Vagina (tissue), 2 donors: ENCODE data around the gene CLEC18A. TPM values are rescaled to one million over a fixed set of nuclear protein-coding genes. Genes with fewer than 3 reads are reported as not detected.

Experiments
- DNase-seq, 2 donors: peaks; one replicate each; pipeline ENCODE4 v3.0.0-alpha.2; 2017; ENCODE audit errors: extremely low spot score in 2 of 2
- H3K27ac ChIP-seq: fragments of 200-600 bp; sonication (generic); one replicate; pipeline ENCODE4 v1.5.1; 2019
- H3K27me3 ChIP-seq: fragments of 200-600 bp; sonication (generic); one replicate; pipeline ENCODE4 v1.5.1; 2019
- H3K36me3 ChIP-seq, 2 donors: fragments of 200-600 bp; sonication (generic); one replicate each; pipeline ENCODE4 v1.5.1; 2017 to 2019
- H3K4me1 ChIP-seq: fragments of 200-600 bp; sonication (generic); one replicate; pipeline ENCODE4 v1.5.1; 2019
- H3K4me3 ChIP-seq, 2 donors: fragments of 200-600 bp; sonication (generic); 1 replicate in 1 of 2; 2 replicates in 1 of 2; pipeline ENCODE4 v1.5.1; 2016 to 2019
- H3K9me3 ChIP-seq: fragments of 200-600 bp; sonication (generic); one replicate; pipeline ENCODE4 v1.5.1; 2019
- POLR2A ChIP-seq, 2 donors: fragments of 450-650 bp; IDR thresholded peaks; one replicate each; pipeline ENCODE4 v1.6.1; 2017; ENCODE audit warnings: antibody characterized with exemption in 2 of 2, mild to moderate bottlenecking in 2 of 2, moderate library complexity in 2 of 2
- POLR2AphosphoS5 ChIP-seq, 2 donors: sonication (generic); formaldehyde crosslinking; IDR thresholded peaks; one replicate each; pipeline ENCODE4 v1.9.0; 2017; ENCODE audit warnings: antibody characterized with exemption in 2 of 2, mild to moderate bottlenecking in 2 of 2, low read depth in 1 of 2; ENCODE audit not compliant: insufficient read depth in 1 of 2
- intact Hi-C: fragments of 100-400 bp; cut with DNase I; formaldehyde crosslinking; loops from one replicate; pipeline ENCODE4 v1.15.1; 2023
- total RNA-seq: library from RNA; depleted of rRNA; stranded (reverse); fragments of >200 nt; gene quantifications from one replicate; pipeline ENCODE4 v1.2.3, GENCODE V29; 2016
- TF ChIP-seq, protein P1 (sequence below), 3 experiments: fragments of 450-650 bp in 2 of 3; fragments of 200-600 bp in 1 of 3; sonication (generic) in 1 of 3; IDR thresholded peaks; one replicate each; pipeline ENCODE4 v1.5.1; 2017 to 2019; ENCODE audit warnings: antibody characterized with exemption in 3 of 3, mild to moderate bottlenecking in 2 of 3, moderate library complexity in 2 of 3

CLEC18A gene
- total RNA-seq, 1 donor from 2014 or later: 1.2 TPM

DNA sequence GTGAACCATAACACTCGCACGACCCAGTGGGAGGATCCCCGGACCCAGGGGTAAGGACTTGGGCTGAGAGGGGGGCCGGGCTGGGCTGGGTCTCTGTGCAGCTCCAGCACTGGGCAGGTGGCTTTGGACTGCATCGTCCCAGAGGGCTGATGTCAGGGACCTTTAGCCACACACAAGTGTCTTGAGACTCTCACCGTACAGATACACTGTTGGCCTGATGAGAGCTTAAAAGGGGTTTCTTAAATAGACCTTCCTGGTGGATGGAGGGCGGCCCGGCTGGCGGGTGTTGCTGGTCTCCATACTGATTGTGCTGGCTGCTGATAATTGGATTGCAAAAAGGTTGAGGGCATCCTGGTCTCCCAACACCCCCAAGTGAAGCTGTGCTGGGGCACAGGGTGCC lies 21.7 kb upstream of the CLEC18A start:
- Histone ChIP-seq H3K4me1 (peaks cover 38% of the 10 kb centered on the region), H3K36me3 (peaks cover 0 to 39% of the 10 kb centered on the region in 2 donors), H3K27ac (no peak overlapping the region), H3K9me3 (no peaks in the 10 kb centered on the region), H3K27me3 (no peaks in the 10 kb centered on the region), H3K4me3 (no peak overlapping the region)
- no peak for DNase-seq
- intact Hi-C loops: no loop called here
- TF ChIP-seq POLR2A (IDR thresholded peaks at IDR 0.05): no peak
- TF ChIP-seq, protein P1, sequence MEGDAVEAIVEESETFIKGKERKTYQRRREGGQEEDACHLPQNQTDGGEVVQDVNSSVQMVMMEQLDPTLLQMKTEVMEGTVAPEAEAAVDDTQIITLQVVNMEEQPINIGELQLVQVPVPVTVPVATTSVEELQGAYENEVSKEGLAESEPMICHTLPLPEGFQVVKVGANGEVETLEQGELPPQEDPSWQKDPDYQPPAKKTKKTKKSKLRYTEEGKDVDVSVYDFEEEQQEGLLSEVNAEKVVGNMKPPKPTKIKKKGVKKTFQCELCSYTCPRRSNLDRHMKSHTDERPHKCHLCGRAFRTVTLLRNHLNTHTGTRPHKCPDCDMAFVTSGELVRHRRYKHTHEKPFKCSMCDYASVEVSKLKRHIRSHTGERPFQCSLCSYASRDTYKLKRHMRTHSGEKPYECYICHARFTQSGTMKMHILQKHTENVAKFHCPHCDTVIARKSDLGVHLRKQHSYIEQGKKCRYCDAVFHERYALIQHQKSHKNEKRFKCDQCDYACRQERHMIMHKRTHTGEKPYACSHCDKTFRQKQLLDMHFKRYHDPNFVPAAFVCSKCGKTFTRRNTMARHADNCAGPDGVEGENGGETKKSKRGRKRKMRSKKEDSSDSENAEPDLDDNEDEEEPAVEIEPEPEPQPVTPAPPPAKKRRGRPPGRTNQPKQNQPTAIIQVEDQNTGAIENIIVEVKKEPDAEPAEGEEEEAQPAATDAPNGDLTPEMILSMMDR (IDR thresholded peaks at IDR 0.05): no peak
- TF ChIP-seq POLR2AphosphoS5 (IDR thresholded peaks at IDR 0.05; ENCODE audit: insufficient read depth in 1 of 2, low read depth in 1 of 2): no peak

DNA sequence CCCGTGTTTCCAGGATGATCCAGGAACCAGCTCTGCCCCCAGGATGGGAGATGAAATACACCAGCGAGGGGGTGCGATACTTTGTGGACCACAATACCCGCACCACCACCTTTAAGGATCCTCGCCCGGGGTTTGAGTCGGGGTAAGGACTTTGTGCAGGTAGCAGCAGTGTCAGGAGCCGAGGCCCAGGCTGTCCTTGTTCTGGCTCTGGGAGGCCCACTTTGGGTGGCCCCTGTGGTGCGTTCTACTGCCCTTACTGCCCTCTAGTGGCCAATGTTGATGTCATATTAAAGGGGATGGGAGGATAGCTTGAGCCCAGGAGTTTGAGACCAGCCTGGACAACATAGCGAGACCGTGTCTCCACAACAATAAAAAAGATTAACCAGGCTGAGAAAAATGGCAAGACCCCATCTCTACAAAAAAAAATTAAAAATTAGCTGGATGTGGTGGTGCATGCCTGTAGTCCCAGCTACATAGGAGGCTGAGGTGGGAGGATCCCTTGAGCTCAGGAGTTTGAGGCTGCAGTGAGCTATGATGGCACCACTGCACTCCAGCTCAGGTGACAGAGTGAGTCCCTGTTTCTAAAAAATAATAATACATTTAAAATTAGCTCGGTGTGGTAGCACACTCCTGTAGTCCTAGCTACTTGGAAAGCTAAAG lies 20.9 kb upstream of the CLEC18A start:
- peaks cover 0 to 46% of the 10 kb centered on the region in 2 donors for H3K36me3 ChIP-seq
- no peak overlapping the region for H3K4me3 ChIP-seq
- TF ChIP-seq POLR2A (IDR thresholded peaks at IDR 0.05) (no peak), POLR2AphosphoS5 (IDR thresholded peaks at IDR 0.05; ENCODE audit: insufficient read depth in 1 of 2, low read depth in 1 of 2) (no peak)
- TF ChIP-seq, protein P1 (IDR thresholded peaks at IDR 0.05): peak; percentile 65 to 81 (median 69)
- no peak for DNase-seq
- peaks cover 31% of the 10 kb centered on the region for H3K4me1 ChIP-seq
- no peaks in the 10 kb centered on the region for H3K9me3 ChIP-seq
- intact Hi-C loops: loop anchor here (2.0 kb wide), 1 partner anchor 131 kb away; no protein-coding TSS in a partner anchor
- no peak overlapping the region for H3K27ac ChIP-seq
- H3K27me3 ChIP-seq: no peaks in the 10 kb centered on the region

DNA sequence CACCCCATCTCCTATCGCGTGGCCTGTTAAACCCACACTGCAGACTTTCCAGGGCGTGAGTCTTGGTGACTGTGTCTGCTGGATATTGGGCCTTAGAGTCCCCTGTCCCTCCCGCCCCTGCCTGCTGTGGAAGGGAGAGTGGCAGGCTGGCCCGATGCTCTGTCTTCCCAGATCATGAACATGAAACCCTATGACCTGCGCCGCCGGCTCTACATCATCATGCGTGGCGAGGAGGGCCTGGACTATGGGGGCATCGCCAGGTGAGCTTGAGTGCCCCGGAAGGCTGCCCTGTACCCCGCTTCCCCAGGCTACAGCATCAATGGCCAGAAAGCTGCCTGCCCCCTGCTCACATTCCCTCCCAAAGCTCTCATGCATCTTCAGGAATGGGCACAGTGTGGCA lies 19.5 kb upstream of the CLEC18A start:
- intact Hi-C loops: loop anchor here (2.0 kb wide), 1 partner anchor 133 kb away; no protein-coding TSS in a partner anchor
- Histone ChIP-seq H3K27me3 (no peaks in the 10 kb centered on the region), H3K9me3 (no peaks in the 10 kb centered on the region), H3K4me3 (no peak overlapping the region), H3K36me3 (peaks cover 0 to 59% of the 10 kb centered on the region in 2 donors), H3K27ac (no peak overlapping the region), H3K4me1 (peaks cover 17% of the 10 kb centered on the region)
- no peak for DNase-seq
- TF ChIP-seq, protein P1 (IDR thresholded peaks at IDR 0.05): no peak
- TF ChIP-seq POLR2AphosphoS5 (IDR thresholded peaks at IDR 0.05; ENCODE audit: insufficient read depth in 1 of 2, low read depth in 1 of 2) (no peak), POLR2A (IDR thresholded peaks at IDR 0.05) (no peak)

DNA sequence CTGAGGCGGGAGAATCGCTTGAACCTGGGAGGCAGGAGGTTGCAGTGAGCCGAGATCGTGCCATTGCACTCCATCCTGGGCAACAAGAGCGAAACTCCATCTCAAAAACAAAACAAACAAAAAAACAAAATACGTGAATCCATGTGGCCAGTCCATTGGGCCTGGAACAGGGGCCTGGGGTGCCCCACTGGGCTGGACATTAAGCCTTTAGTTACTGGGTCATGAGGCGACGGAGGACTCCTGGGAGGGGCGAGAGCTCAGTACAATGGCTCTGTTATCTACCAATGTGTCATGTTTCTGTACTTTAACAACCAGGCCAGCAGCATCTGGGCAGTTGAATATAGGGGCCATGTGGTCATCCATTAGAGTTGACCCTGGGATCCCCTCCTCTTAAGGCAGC lies 18.9 kb upstream of the CLEC18A start:
- no peak for DNase-seq
- intact Hi-C loops: no loop called here

More for the DNA sequence above, 18.9 kb upstream of the CLEC18A start:
- peaks cover 0 to 65% of the 10 kb centered on the region in 2 donors for H3K36me3 ChIP-seq
- H3K4me1 ChIP-seq: peaks cover 11% of the 10 kb centered on the region
- H3K4me3 ChIP-seq: no peak overlapping the region
- no peaks in the 10 kb centered on the region for H3K27me3 ChIP-seq
- TF ChIP-seq, protein P1 (IDR thresholded peaks at IDR 0.05): no peak
- TF ChIP-seq POLR2A (IDR thresholded peaks at IDR 0.05): no peak
- no peak for TF ChIP-seq POLR2AphosphoS5 (IDR thresholded peaks at IDR 0.05; ENCODE audit: insufficient read depth in 1 of 2, low read depth in 1 of 2)
- no peak overlapping the region for H3K27ac ChIP-seq
- H3K9me3 ChIP-seq: no peaks in the 10 kb centered on the region
